Choroid plexus epithelial cell (primary cell): ENCODE measurements around the gene CTSD.

Source experiments
- DNase-seq: peaks from one replicate; pipeline ENCODE4 v3.0.0-alpha.2; 2010; ENCODE audit warnings: low read depth
- H3K4me3 ChIP-seq: 2 replicates; pipeline ENCODE4 v1.5.1; 2011; ENCODE audit warnings: low read depth, mild to moderate bottlenecking, control low read depth, low read length, moderate library complexity
- TF ChIP-seq, protein P1 (sequence below): conservative IDR thresholded peaks from 2 replicates; pipeline ENCODE4 v1.5.1; 2011; ENCODE audit warnings: low read depth, mild to moderate bottlenecking, control low read depth, inconsistent platforms, low read length, moderate library complexity

CTSD gene

DNA sequence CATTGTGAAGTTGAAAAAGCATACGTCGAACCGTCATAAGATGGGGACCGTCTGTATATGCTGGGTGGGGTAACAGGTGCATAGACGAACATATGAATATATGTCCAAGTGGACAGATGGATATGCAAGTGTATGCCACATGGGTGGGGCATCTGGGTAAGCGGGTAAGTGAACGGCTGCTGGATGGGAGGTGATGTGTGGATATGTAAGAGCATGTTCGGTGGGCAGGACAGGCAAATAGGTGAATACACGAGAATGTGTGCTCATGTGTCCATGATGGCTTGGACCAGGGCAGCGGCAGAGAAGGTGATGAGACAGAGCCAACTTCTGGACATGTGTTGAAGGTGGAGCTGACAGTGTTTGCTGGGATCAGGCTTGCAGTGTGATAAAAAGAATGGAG is 25.3 kb downstream of the CTSD start:
- DNase-seq, result no peak
- no peak overlapping the region for H3K4me3 ChIP-seq
- TF ChIP-seq, protein P1, sequence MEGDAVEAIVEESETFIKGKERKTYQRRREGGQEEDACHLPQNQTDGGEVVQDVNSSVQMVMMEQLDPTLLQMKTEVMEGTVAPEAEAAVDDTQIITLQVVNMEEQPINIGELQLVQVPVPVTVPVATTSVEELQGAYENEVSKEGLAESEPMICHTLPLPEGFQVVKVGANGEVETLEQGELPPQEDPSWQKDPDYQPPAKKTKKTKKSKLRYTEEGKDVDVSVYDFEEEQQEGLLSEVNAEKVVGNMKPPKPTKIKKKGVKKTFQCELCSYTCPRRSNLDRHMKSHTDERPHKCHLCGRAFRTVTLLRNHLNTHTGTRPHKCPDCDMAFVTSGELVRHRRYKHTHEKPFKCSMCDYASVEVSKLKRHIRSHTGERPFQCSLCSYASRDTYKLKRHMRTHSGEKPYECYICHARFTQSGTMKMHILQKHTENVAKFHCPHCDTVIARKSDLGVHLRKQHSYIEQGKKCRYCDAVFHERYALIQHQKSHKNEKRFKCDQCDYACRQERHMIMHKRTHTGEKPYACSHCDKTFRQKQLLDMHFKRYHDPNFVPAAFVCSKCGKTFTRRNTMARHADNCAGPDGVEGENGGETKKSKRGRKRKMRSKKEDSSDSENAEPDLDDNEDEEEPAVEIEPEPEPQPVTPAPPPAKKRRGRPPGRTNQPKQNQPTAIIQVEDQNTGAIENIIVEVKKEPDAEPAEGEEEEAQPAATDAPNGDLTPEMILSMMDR, result no peak

DNA sequence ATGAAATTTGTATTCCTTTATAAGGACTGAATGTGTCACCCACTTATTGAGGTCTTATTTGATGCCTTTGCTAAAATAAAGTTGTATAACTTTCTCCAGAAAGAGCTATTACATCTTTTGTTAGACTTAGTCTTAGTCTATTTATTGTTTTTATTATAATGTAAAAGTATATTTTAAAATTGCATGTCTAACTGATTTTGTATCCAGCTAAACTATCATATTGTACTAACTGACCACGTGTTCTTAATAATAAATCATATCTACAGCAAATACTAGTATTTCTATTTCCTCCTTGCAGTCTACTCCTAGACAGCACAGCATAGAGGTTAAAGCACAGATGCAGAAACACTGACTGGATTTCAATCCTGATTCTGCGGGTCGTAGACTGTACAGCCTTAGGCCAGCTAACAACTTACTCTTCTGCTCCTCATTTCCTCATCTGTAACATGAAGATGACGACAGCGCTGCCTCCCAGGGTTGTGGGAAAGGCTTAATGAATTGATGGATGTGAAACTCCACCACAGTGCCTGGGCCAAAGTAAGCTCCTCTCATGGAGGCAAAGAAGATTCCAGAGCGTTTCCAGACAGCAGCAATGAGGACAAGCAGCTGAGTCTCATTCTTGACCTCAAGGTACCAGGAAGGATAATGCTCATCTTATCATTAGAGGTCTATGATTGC is 26.5 kb downstream of the CTSD start:
- no peak overlapping the region for H3K4me3 ChIP-seq
- DNase-seq, result no peak
- TF ChIP-seq, protein P1, result no peak

DNA sequence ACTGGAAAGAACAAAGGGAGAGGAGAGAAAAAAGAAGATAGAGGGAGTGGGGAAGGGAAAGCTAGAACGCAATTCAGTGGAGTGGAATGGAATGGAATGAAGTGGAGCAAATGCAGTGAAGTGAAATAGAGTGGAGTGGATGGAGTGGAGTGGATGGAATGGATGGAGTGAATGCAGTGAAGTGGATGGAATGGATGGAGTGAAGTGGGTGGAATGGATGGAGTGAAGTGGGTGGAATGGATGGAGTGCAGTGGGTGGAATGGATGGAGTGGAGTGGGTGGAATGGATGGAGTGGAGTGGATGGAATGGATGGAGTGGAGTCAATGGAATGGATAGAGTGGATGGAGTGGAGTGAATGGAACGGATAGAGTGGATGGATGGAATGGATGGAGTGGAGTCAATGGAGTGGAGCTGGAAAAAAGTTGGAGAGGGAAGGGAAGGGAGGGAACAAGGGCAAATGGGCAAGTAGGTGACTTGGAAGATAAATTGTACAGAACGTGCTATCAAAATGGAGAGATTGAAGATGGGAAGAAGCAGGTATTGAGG is 27.2 kb downstream of the CTSD start:
- DNase-seq, result no peak
- H3K4me3 ChIP-seq, result no peak overlapping the region
- TF ChIP-seq, protein P1, result no peak

DNA sequence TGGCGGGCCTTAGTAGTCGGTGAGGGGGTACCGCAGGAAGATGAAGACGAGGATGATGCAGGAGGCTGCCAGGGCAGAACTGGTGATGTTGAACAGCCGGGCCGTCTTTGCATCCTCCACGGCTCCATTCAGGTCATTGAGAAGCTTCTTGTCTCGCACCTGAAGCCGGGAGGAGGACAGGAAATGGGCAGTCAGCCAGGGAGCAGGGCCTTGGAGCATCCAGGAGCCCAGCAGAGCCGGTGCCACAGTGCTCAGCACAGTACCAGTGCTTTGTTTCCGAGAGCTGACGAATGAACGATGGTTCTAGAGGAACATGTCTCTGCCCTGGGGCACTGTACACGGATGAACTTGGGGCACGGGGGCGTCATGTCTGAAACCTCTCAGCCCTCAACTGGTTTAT is 28.5 kb downstream of the CTSD start:
- H3K4me3 ChIP-seq, result no peak overlapping the region
- no peak for DNase-seq
- TF ChIP-seq, protein P1, result no peak

DNA sequence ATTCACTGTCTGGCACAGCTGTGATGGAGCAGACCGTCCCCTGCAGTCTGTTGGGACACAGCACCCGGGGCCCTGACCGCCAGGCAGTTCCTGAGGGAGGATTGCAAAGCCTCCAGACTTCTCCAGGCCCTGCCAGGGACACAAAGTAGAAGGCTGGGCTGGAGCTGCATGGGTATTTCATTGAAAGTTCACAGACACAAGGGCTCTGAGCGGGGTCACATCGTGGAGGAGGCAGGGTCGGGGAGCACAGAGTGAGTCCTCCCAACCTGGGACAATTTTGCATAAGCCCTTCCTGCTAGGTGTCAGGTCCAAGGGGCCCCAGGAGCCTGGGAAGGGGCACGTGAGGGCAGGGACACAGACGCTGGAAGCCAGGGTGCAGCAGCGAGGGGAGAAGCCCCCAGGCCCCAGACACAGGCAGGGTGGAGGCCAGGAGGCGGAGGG is 29.1 kb downstream of the CTSD start:
- H3K4me3 ChIP-seq, result no peak overlapping the region
- TF ChIP-seq, protein P1, result no peak
- DNase-seq, result no peak

DNA sequence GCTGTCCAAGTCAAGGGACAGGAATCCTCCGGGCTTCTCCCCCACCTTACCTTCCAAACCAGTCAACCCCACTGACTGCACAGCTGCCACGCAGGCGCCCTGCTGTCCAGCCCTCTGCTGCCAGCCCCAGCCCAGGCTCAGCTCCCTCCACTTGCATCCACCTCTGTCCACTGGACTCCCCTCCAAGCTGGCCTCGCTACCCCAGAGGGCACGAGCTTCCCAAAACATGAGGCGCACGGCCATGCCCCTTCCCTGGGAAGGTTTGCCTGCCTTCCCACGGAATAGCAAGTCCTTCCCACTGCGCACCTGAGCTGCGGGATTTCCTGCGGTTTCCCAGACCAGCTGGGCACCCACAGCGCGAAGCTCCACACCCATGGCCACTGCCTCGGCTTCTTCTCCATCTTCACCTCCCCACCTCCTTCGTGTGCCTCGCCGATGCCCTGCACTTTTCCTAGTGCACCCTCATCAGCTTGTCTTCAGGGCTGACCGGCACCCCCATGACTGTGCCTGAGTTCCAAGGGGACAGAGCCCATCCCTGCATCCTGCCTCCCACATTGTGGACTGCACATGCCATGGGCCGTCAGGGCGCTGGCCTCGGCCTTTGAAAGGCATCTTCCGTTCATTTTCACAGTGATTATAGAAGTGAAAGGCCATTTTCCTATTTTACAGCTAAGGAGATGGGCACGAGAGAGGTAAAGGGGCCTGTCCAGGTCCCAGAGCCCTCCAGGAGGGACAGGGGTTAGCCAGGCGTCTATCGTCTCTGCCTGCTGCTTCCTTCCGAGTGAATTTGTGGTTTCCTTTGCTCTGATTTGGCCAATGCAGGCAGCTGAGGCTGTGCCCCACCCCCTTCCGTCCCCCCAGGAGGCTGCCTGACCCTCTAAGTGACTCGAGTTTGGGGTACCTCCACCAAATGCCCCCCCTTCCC is 29.7 kb downstream of the CTSD start:
- DNase-seq, result no peak
- TF ChIP-seq, protein P1, result no peak

More for the DNA sequence above, 29.7 kb downstream of the CTSD start:
- H3K4me3 ChIP-seq, result no peak overlapping the region
